8988T (cell line): Measurements from ENCODE around the gene MPPED2.

Experiments
- DNase-seq: peaks from one replicate; pipeline ENCODE4 v3.0.0; 2011

MPPED2 gene

GRCh38 chr11:30406978-30407762, 179.0 kb downstream of the MPPED2 start:
- DNase-seq = no peak

- no peak for DNase-seq
Measured at GRCh38 chr11:30405385-30405784, 180.8 kb downstream of the MPPED2 start.

GRCh38 chr11:30404136-30404535, 182.0 kb downstream of the MPPED2 start:
- DNase-seq = no peak

- DNase-seq = no peak
Measured at GRCh38 chr11:30395751-30396150, 190.4 kb downstream of the MPPED2 start.

- no peak for DNase-seq
Measured at GRCh38 chr11:30393012-30393411, 193.1 kb downstream of the MPPED2 start.

GRCh38 chr11:30392221-30392784, 193.8 kb downstream of the MPPED2 start:
- DNase-seq = no peak

- no peak for DNase-seq
Measured at GRCh38 chr11:30388957-30389356, 197.2 kb downstream of the MPPED2 start.

GRCh38 chr11:30387891-30388861, 198.0 kb downstream of the MPPED2 start:
- no peak for DNase-seq

- DNase-seq = no peak
Measured at GRCh38 chr11:30381879-30382278, 204.3 kb downstream of the MPPED2 start.

GRCh38 chr11:30380846-30381245, 205.3 kb downstream of the MPPED2 start:
- DNase-seq = no peak

GRCh38 chr11:30377347-30377746, 208.8 kb downstream of the MPPED2 start:
- DNase-seq = no peak

GRCh38 chr11:30370164-30370563, 216.0 kb downstream of the MPPED2 start:
- no peak for DNase-seq

GRCh38 chr11:30368394-30368793, 217.8 kb downstream of the MPPED2 start:
- no peak for DNase-seq

- DNase-seq = no peak
Measured at GRCh38 chr11:30365793-30366517, 220.2 kb downstream of the MPPED2 start.

GRCh38 chr11:30364837-30365482, 221.2 kb downstream of the MPPED2 start:
- no peak for DNase-seq

- no peak for DNase-seq
Measured at GRCh38 chr11:30364139-30364836, 221.9 kb downstream of the MPPED2 start.

- DNase-seq = no peak
Measured at GRCh38 chr11:30360741-30361140, 225.4 kb downstream of the MPPED2 start.
